ENCODE data around the gene GTPBP2. TPM values are rescaled to one million over a fixed set of nuclear protein-coding genes. Genes with fewer than 3 reads are reported as not detected.

Gene GTPBP2
- total and polyA plus RNA-seq, 4 donors = 26.2 to 62.9 (median 43.9) TPM

GRCh38 chr6:43584892-43585570, 44.0 kb downstream of the GTPBP2 start:
- H3K4me3 ChIP-seq (ENCODE audit: low read depth, low read length) = no peak overlapping the region
- H3K4me1 ChIP-seq (ENCODE audit: control insufficient read depth, insufficient read depth, low read length) = no peaks in the 10 kb centered on the region
- DNase-seq (ENCODE audit: low read depth in 4 of 6, low spot score in 6 of 6) = no peak
- H3K36me3 ChIP-seq (ENCODE audit: control insufficient read depth, insufficient read depth, low read length) = peaks cover 40% of the 10 kb centered on the region
- no peak overlapping the region for H3K27ac ChIP-seq (ENCODE audit: low read depth, low read length)
- no peaks in the 10 kb centered on the region for H3K9me3 ChIP-seq (ENCODE audit: control insufficient read depth, insufficient read depth, low read length)
- no peaks in the 10 kb centered on the region for H3K27me3 ChIP-seq (ENCODE audit: control insufficient read depth, insufficient read depth, low read length)
- 87% methylated on average over 1 of the region's 7 CpGs for WGBS (ENCODE audit: insufficient coverage)

DNA sequence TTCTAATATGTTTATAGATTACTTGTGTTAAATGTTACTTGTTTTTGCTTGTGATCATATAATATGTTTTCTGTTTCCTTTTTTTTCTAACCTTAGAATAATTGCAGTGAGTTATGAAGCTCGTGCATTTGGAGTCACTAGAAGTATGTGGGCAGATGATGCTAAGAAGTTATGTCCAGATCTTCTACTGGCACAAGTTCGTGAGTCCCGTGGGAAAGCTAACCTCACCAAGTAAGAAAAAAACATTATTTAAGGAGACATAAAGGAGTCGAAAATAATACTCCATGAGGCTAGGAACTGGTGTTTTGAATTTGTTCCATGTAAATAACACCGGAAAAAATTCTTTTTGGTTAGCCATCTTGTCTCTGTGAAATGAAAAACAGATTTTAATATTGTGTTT, 46.2 kb downstream of the GTPBP2 start:
- DNase-seq (ENCODE audit: low read depth in 4 of 6, low spot score in 6 of 6) = no peak
- peaks cover 30% of the 10 kb centered on the region for H3K36me3 ChIP-seq (ENCODE audit: control insufficient read depth, insufficient read depth, low read length)
- H3K27ac ChIP-seq (ENCODE audit: low read depth, low read length) = no peak overlapping the region
- no peak overlapping the region for H3K4me3 ChIP-seq (ENCODE audit: low read depth, low read length)
- no peaks in the 10 kb centered on the region for H3K9me3 ChIP-seq (ENCODE audit: control insufficient read depth, insufficient read depth, low read length)
- peaks cover 4% of the 10 kb centered on the region for H3K4me1 ChIP-seq (ENCODE audit: control insufficient read depth, insufficient read depth, low read length)
- WGBS (ENCODE audit: insufficient coverage) = no CpG with 5 or more reads among the region's 5 CpGs
- no peaks in the 10 kb centered on the region for H3K27me3 ChIP-seq (ENCODE audit: control insufficient read depth, insufficient read depth, low read length)

- DNase-seq (ENCODE audit: low read depth in 4 of 6, low spot score in 6 of 6) = no peak
- peaks cover 16% of the 10 kb centered on the region for H3K4me1 ChIP-seq (ENCODE audit: control insufficient read depth, insufficient read depth, low read length)
- peaks cover 5% of the 10 kb centered on the region for H3K36me3 ChIP-seq (ENCODE audit: control insufficient read depth, insufficient read depth, low read length)
- no peak overlapping the region for H3K4me3 ChIP-seq (ENCODE audit: low read depth, low read length)
- no peaks in the 10 kb centered on the region for H3K27me3 ChIP-seq (ENCODE audit: control insufficient read depth, insufficient read depth, low read length)
- no peaks in the 10 kb centered on the region for H3K9me3 ChIP-seq (ENCODE audit: control insufficient read depth, insufficient read depth, low read length)
- no peak overlapping the region for H3K27ac ChIP-seq (ENCODE audit: low read depth, low read length)
- WGBS (ENCODE audit: insufficient coverage) = no CpG with 5 or more reads among the region's 2 CpGs
These were observed 49.9 kb downstream of the GTPBP2 start for GRCh38 chr6:43579171-43579570.

DNA sequence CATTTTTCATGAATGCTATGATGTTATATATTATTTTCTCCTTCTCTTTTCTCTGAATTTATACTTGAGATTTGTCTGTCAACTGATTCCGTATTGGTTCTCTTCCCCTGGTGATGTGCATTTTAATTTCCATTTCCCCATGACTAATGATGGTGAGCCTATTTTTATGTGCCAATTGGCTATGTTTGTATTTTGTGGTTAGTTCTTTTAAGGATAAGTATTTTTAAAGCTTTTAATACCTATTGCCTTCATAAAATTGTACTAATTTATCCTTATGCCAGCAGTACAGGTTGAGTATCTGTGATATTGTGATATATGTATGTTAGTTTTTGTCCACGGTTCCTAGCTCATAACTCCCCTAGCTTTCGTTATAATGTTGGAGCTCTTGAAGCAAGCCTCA, 50.3 kb downstream of the GTPBP2 start:
- Histone ChIP-seq H3K36me3 (ENCODE audit: control insufficient read depth, insufficient read depth, low read length) (peaks cover 2% of the 10 kb centered on the region), H3K9me3 (ENCODE audit: control insufficient read depth, insufficient read depth, low read length) (no peaks in the 10 kb centered on the region), H3K4me1 (ENCODE audit: control insufficient read depth, insufficient read depth, low read length) (peaks cover 16% of the 10 kb centered on the region), H3K27ac (ENCODE audit: low read depth, low read length) (no peak overlapping the region), H3K27me3 (ENCODE audit: control insufficient read depth, insufficient read depth, low read length) (no peaks in the 10 kb centered on the region), H3K4me3 (ENCODE audit: low read depth, low read length) (no peak overlapping the region)
- no peak for DNase-seq (ENCODE audit: low read depth in 4 of 6, low spot score in 6 of 6)
- WGBS (ENCODE audit: insufficient coverage) = no CpG with 5 or more reads among the region's 3 CpGs

GRCh38 chr6:43575772-43576551, 53.1 kb downstream of the GTPBP2 start, which contains the start of the genes POLH and XPO5:
Gene POLH (plus strand): TSS chr6:43576185. CDS start chr6:43582320, 6,135 bp downstream.
Gene XPO5 (minus strand): TSS chr6:43576038. CDS start chr6:43575864, 174 bp downstream.
- Histone ChIP-seq H3K27ac (ENCODE audit: low read depth, low read length) (peak within 1 kb of the TSS; percentile 80), H3K27me3 (ENCODE audit: control insufficient read depth, insufficient read depth, low read length) (no peaks in the 10 kb centered on the region), H3K4me1 (ENCODE audit: control insufficient read depth, insufficient read depth, low read length) (peaks cover 16% of the 10 kb centered on the region), H3K4me3 (ENCODE audit: low read depth, low read length) (peak within 1 kb of the TSS; percentile 96), H3K9me3 (ENCODE audit: control insufficient read depth, insufficient read depth, low read length) (no peaks in the 10 kb centered on the region), H3K36me3 (ENCODE audit: control insufficient read depth, insufficient read depth, low read length) (peaks cover 8% of the 10 kb centered on the region)
- WGBS (ENCODE audit: insufficient coverage) = under 1% methylated on average over 75 of the region's 76 CpGs
- DNase-seq (ENCODE audit: low read depth in 4 of 6, low spot score in 6 of 6) = peak; percentile 76 to 97 (median 87)

- WGBS (ENCODE audit: insufficient coverage) = 0% methylated on average over 38 of the region's 38 CpGs
- DNase-seq (ENCODE audit: low read depth in 4 of 6, low spot score in 6 of 6) = peak in 4 of 6 donors; percentile 1 to 34 (median 3)
- Histone ChIP-seq H3K9me3 (ENCODE audit: control insufficient read depth, insufficient read depth, low read length) (no peaks in the 10 kb centered on the region), H3K4me3 (ENCODE audit: low read depth, low read length) (peak overlapping the region; percentile 96), H3K27ac (ENCODE audit: low read depth, low read length) (peak overlapping the region; percentile 47), H3K27me3 (ENCODE audit: control insufficient read depth, insufficient read depth, low read length) (no peaks in the 10 kb centered on the region), H3K4me1 (ENCODE audit: control insufficient read depth, insufficient read depth, low read length) (peaks cover 16% of the 10 kb centered on the region), H3K36me3 (ENCODE audit: control insufficient read depth, insufficient read depth, low read length) (peaks cover 9% of the 10 kb centered on the region)
These were observed 53.8 kb downstream of the GTPBP2 start for GRCh38 chr6:43575105-43575771.

GRCh38 chr6:43572015-43572414, 57.0 kb downstream of the GTPBP2 start:
- peaks cover 7% of the 10 kb centered on the region for H3K4me1 ChIP-seq (ENCODE audit: control insufficient read depth, insufficient read depth, low read length)
- no peak overlapping the region for H3K27ac ChIP-seq (ENCODE audit: low read depth, low read length)
- H3K9me3 ChIP-seq (ENCODE audit: control insufficient read depth, insufficient read depth, low read length) = no peaks in the 10 kb centered on the region
- no peak overlapping the region for H3K4me3 ChIP-seq (ENCODE audit: low read depth, low read length)
- H3K27me3 ChIP-seq (ENCODE audit: control insufficient read depth, insufficient read depth, low read length) = no peaks in the 10 kb centered on the region
- 90% methylated on average over 2 of the region's 4 CpGs for WGBS (ENCODE audit: insufficient coverage)
- DNase-seq (ENCODE audit: low read depth in 4 of 6, low spot score in 6 of 6) = no peak
- H3K36me3 ChIP-seq (ENCODE audit: control insufficient read depth, insufficient read depth, low read length) = peaks cover 33% of the 10 kb centered on the region

GRCh38 chr6:43570876-43571441, 58.1 kb downstream of the GTPBP2 start:
- Histone ChIP-seq H3K27ac (ENCODE audit: low read depth, low read length) (no peak overlapping the region), H3K4me1 (ENCODE audit: control insufficient read depth, insufficient read depth, low read length) (peaks cover 3% of the 10 kb centered on the region), H3K9me3 (ENCODE audit: control insufficient read depth, insufficient read depth, low read length) (no peaks in the 10 kb centered on the region), H3K27me3 (ENCODE audit: control insufficient read depth, insufficient read depth, low read length) (no peaks in the 10 kb centered on the region), H3K36me3 (ENCODE audit: control insufficient read depth, insufficient read depth, low read length) (peaks cover 39% of the 10 kb centered on the region), H3K4me3 (ENCODE audit: low read depth, low read length) (no peak overlapping the region)
- no CpG with 5 or more reads among the region's 5 CpGs for WGBS (ENCODE audit: insufficient coverage)
- no peak for DNase-seq (ENCODE audit: low read depth in 4 of 6, low spot score in 6 of 6)

Data from spinal cord (tissue), 10 donors.